CD14-positive monocyte (primary cell): ENCODE data around the gene PDE9A. TPM values are rescaled to one million over a fixed set of nuclear protein-coding genes. Genes with fewer than 3 reads are reported as not detected.
A peak's percentile ranks its signal among the peaks of the same experiment; 100 is the strongest.

Source experiments
- DNase-seq, 3 donors: peaks; one replicate each; pipeline ENCODE4 v3.0.0-alpha.2; 2011 to 2022
- H2AFZ ChIP-seq: 2 replicates; pipeline ENCODE4 v1.6.0; 2012; ENCODE audit warnings: mild to moderate bottlenecking, low read depth, low read length, inconsistent platforms; ENCODE audit not compliant: insufficient read depth, poor library complexity, severe bottlenecking
- H3K27ac ChIP-seq, 2 donors: 1 replicate in 1 of 2; 2 replicates in 1 of 2; pipeline ENCODE4 v1.5.1; 2012 to 2013; ENCODE audit warnings: low read length in 2 of 2, control low read depth in 1 of 2, inconsistent platforms in 1 of 2, low read depth in 1 of 2, mild to moderate bottlenecking in 1 of 2
- H3K27me3 ChIP-seq, 2 donors: one replicate each; pipeline versions ENCODE4 v1.6.0 to v1.6.1; 2011 to 2013; ENCODE audit warnings: low read length in 2 of 2; ENCODE audit not compliant: control insufficient read depth in 2 of 2, insufficient read depth in 2 of 2
- H3K36me3 ChIP-seq, 2 donors: replicated peaks in 1 of 2; 1 replicate in 1 of 2; 2 replicates in 1 of 2; pipeline versions ENCODE4 v1.5.1 to v1.6.1; 2012 to 2013; ENCODE audit warnings: low read length in 2 of 2, control low read depth in 1 of 2, inconsistent platforms in 1 of 2, mild to moderate bottlenecking in 1 of 2; ENCODE audit not compliant: insufficient read depth in 2 of 2, control insufficient read depth in 1 of 2
- H3K4me1 ChIP-seq, 2 donors: 1 replicate in 1 of 2; 2 replicates in 1 of 2; pipeline versions ENCODE4 v1.5.1 to v1.6.1; 2012 to 2013; ENCODE audit warnings: low read length in 2 of 2, control low read depth in 1 of 2, inconsistent platforms in 1 of 2, mild to moderate bottlenecking in 1 of 2, moderate library complexity in 1 of 2; ENCODE audit not compliant: insufficient read depth in 2 of 2, control insufficient read depth in 1 of 2
- H3K4me2 ChIP-seq: replicated peaks from 2 replicates; pipeline ENCODE3; 2012; ENCODE audit warnings: low read length, moderate library complexity, mild to moderate bottlenecking; ENCODE audit not compliant: poor library complexity, severe bottlenecking; ENCODE audit errors: extremely low read depth
- H3K4me3 ChIP-seq, 3 experiments: fragments of 200-600 bp in 1 of 3; sonication (generic) in 1 of 3; replicated peaks in 1 of 3; 1 replicate in 2 of 3; 2 replicates in 1 of 3; pipeline ENCODE4 v1.5.1; 2011 to 2013; ENCODE audit warnings: low read length in 3 of 3, mild to moderate bottlenecking in 3 of 3, control low read depth in 2 of 3, low read depth in 2 of 3, inconsistent platforms in 1 of 3, moderate library complexity in 1 of 3
- H3K79me2 ChIP-seq: 2 replicates; pipeline ENCODE4 v1.6.0; 2012; ENCODE audit warnings: mild to moderate bottlenecking, control low read depth, inconsistent platforms, low read length, moderate library complexity; ENCODE audit not compliant: insufficient read depth
- H3K9ac ChIP-seq: 2 replicates; pipeline ENCODE4 v1.6.0; 2017; ENCODE audit warnings: low read length, mild to moderate bottlenecking; ENCODE audit not compliant: insufficient read depth, poor library complexity, severe bottlenecking
- H3K9me3 ChIP-seq, 2 donors: replicated peaks in 1 of 2; 1 replicate in 1 of 2; 2 replicates in 1 of 2; pipeline versions ENCODE4 v1.5.1 to v1.6.1; 2012 to 2013; ENCODE audit warnings: low read length in 2 of 2, control low read depth in 1 of 2; ENCODE audit not compliant: control insufficient read depth in 1 of 2, insufficient read depth in 1 of 2
- H4K20me1 ChIP-seq: 2 replicates; pipeline ENCODE4 v1.6.0; 2012; ENCODE audit warnings: mild to moderate bottlenecking, low read length, control low read depth, moderate library complexity; ENCODE audit not compliant: insufficient read depth
- H3K27ac Mint-ChIP-seq, 7 donors: one replicate each; pipeline ENCODE4 v1.8.0; 2020; ENCODE audit warnings: mild to moderate bottlenecking in 7 of 7, mixed read lengths in 7 of 7, moderate library complexity in 6 of 7, inconsistent platforms in 2 of 7
- H3K27me3 Mint-ChIP-seq, 3 donors: one replicate each; pipeline ENCODE4 v1.8.0; 2021 to 2022; ENCODE audit warnings: low read depth in 3 of 3, mild to moderate bottlenecking in 3 of 3, mixed read lengths in 3 of 3, moderate library complexity in 3 of 3, inconsistent platforms in 1 of 3
- H3K36me3 Mint-ChIP-seq, 2 donors: one replicate each; pipeline ENCODE4 v1.8.0; 2020; ENCODE audit warnings: mixed read lengths in 2 of 2, inconsistent platforms in 1 of 2, mild to moderate bottlenecking in 1 of 2
- H3K4me1 Mint-ChIP-seq: one replicate; pipeline ENCODE4 v1.8.0; 2020; ENCODE audit warnings: mild to moderate bottlenecking, mixed read lengths
- H3K4me3 Mint-ChIP-seq, 2 donors: one replicate each; pipeline ENCODE4 v1.8.0; 2020; ENCODE audit warnings: mild to moderate bottlenecking in 2 of 2, mixed read lengths in 2 of 2, moderate library complexity in 1 of 2
- H3K9me3 Mint-ChIP-seq, 7 donors: one replicate each; pipeline ENCODE4 v1.8.0; 2020 to 2022; ENCODE audit warnings: mixed read lengths in 7 of 7, mild to moderate bottlenecking in 6 of 7, moderate library complexity in 6 of 7, inconsistent platforms in 2 of 7
- CTCF ChIP-seq: fragments of 200-600 bp; IDR thresholded peaks from one replicate; pipeline ENCODE4 v1.8.0; 2022; ENCODE audit warnings: antibody characterized with exemption, mild to moderate bottlenecking
- WGBS: methylation state at CpG from one replicate; pipeline ENCODE4 v1.1.5; 2013; ENCODE audit warnings: missing lambda C conversion rate; ENCODE audit not compliant: insufficient coverage; 5-methylcytosine and 5-hydroxymethylcytosine counted together
- intact Hi-C, 2 donors: fragments of 100-400 bp; cut with micrococcal nuclease; formaldehyde crosslinking; loops; one replicate each; pipeline versions ENCODE4 v1.15.0 to v1.15.1; 2023
- polyA plus RNA-seq, 3 donors: library from polyadenylated mRNA; depleted of rRNA in 1 of 3; unstranded in 2 of 3; stranded (reverse) in 1 of 3; fragments of 300-500 nt in 2 of 3; fragments of >200 nt in 1 of 3; fragmentation: Illumina TruSeq in 2 of 3; gene quantifications; 1 replicate in 2 of 3; 2 replicates in 1 of 3; pipeline ENCODE4 v1.2.3, GENCODE V29; 2012 to 2021

PDE9A gene
- polyA plus RNA-seq, 3 donors = 0.05 to 0.52 TPM; not detected in 1

- peak overlapping the region in 1 of 7 donors; percentile 39 for H3K27ac Mint-ChIP-seq
Measured at GRCh38 chr21:42637267-42638041, 16.0 kb upstream of the PDE9A start.

GRCh38 chr21:42638266-42638863 is 15.1 kb upstream of the PDE9A start:
- peaks cover 1 to 6% (median 1%) of the 10 kb centered on the region in 3 donors for H3K27me3 Mint-ChIP-seq
- intact Hi-C loops = no loop called here

More at GRCh38 chr21:42637267-42638041, 16.0 kb upstream of the PDE9A start:
- peaks cover 0 to 14% of the 10 kb centered on the region in 2 donors for H3K4me1 ChIP-seq
- no peaks in the 10 kb centered on the region for H3K9me3 ChIP-seq
- no peak overlapping the region for H3K9ac ChIP-seq
- peaks cover 1 to 6% (median 1%) of the 10 kb centered on the region in 3 donors for H3K27me3 Mint-ChIP-seq
- no peak for TF ChIP-seq CTCF
- intact Hi-C loops = no loop called here
- DNase-seq = no peak
- H3K36me3 ChIP-seq = no peaks in the 10 kb centered on the region
- no peak overlapping the region for H3K4me2 ChIP-seq
- no peak overlapping the region for H3K4me3 ChIP-seq
- no peaks in the 10 kb centered on the region for H3K36me3 Mint-ChIP-seq
- WGBS = 95% methylated on average over 34 of the region's 36 CpGs
- peaks cover 11% of the 10 kb centered on the region for H3K4me1 Mint-ChIP-seq
- H3K4me3 Mint-ChIP-seq = no peak overlapping the region
- no peaks in the 10 kb centered on the region for H3K79me2 ChIP-seq
- H3K27ac ChIP-seq = no peak overlapping the region
- H3K27me3 ChIP-seq = no peaks in the 10 kb centered on the region
- H3K9me3 Mint-ChIP-seq = no peaks in the 10 kb centered on the region
- H2AFZ ChIP-seq = no peak overlapping the region
- no peaks in the 10 kb centered on the region for H4K20me1 ChIP-seq

More at GRCh38 chr21:42638266-42638863, 15.1 kb upstream of the PDE9A start:
- no peak overlapping the region for H3K4me3 Mint-ChIP-seq
- no peaks in the 10 kb centered on the region for H3K9me3 Mint-ChIP-seq
- no peaks in the 10 kb centered on the region for H3K36me3 ChIP-seq
- H3K36me3 Mint-ChIP-seq = no peaks in the 10 kb centered on the region
- H3K4me3 ChIP-seq = no peak overlapping the region
- H3K4me1 ChIP-seq = peaks cover 0 to 14% of the 10 kb centered on the region in 2 donors
- no peaks in the 10 kb centered on the region for H4K20me1 ChIP-seq
- DNase-seq = no peak
- H3K4me1 Mint-ChIP-seq = peaks cover 11% of the 10 kb centered on the region
- no peak overlapping the region for H3K27ac ChIP-seq
- H3K79me2 ChIP-seq = no peaks in the 10 kb centered on the region
- no peaks in the 10 kb centered on the region for H3K9me3 ChIP-seq
- H2AFZ ChIP-seq = no peak overlapping the region
- H3K27me3 ChIP-seq = no peaks in the 10 kb centered on the region
- H3K27ac Mint-ChIP-seq = no peak overlapping the region
- no peak overlapping the region for H3K4me2 ChIP-seq
- no peak for TF ChIP-seq CTCF
- no peak overlapping the region for H3K9ac ChIP-seq
- WGBS = 60% methylated on average over 11 of the region's 19 CpGs
